CD4-positive, alpha-beta T cell treated with Interleukin-12 subunit alpha and Interleukin-12 subunit beta, for 1 hour (primary cell): ENCODE results near the gene RALGPS1.

Experiments used
- DNase-seq: peaks from one replicate; pipeline ENCODE4 v3.0.0-alpha.2; 2020

Gene RALGPS1

GRCh38 chr9:127123064-127123890, 208.7 kb downstream of the RALGPS1 start:
- DNase-seq = no peak

GRCh38 chr9:127124111-127124531, 209.5 kb downstream of the RALGPS1 start:
- no peak for DNase-seq

- no peak for DNase-seq
These were observed 210.2 kb downstream of the RALGPS1 start for GRCh38 chr9:127124792-127125191.

GRCh38 chr9:127126971-127127370, 212.4 kb downstream of the RALGPS1 start:
- DNase-seq = no peak

GRCh38 chr9:127128341-127129072, 213.9 kb downstream of the RALGPS1 start:
- no peak for DNase-seq

GRCh38 chr9:127129073-127129717, 214.6 kb downstream of the RALGPS1 start:
- no peak for DNase-seq

GRCh38 chr9:127129718-127130085, 215.1 kb downstream of the RALGPS1 start:
- no peak for DNase-seq

- no peak for DNase-seq
These were observed 215.7 kb downstream of the RALGPS1 start for GRCh38 chr9:127130235-127130634.

GRCh38 chr9:127130661-127131538, 216.3 kb downstream of the RALGPS1 start:
- DNase-seq = no peak

- no peak for DNase-seq
These were observed 217.3 kb downstream of the RALGPS1 start for GRCh38 chr9:127131871-127132270.

- DNase-seq = no peak
These were observed 217.8 kb downstream of the RALGPS1 start for GRCh38 chr9:127132375-127132774.

GRCh38 chr9:127132921-127133647, 218.5 kb downstream of the RALGPS1 start:
- DNase-seq = no peak

- DNase-seq = no peak
These were observed 219.2 kb downstream of the RALGPS1 start for GRCh38 chr9:127133739-127134167.

- DNase-seq = no peak
These were observed 220.6 kb downstream of the RALGPS1 start for GRCh38 chr9:127135056-127135745.

- DNase-seq = no peak
These were observed 221.7 kb downstream of the RALGPS1 start for GRCh38 chr9:127136081-127136879.

GRCh38 chr9:127136880-127137639, 222.5 kb downstream of the RALGPS1 start:
- DNase-seq = no peak

- no peak for DNase-seq
These were observed 223.2 kb downstream of the RALGPS1 start for GRCh38 chr9:127137640-127138360.

- no peak for DNase-seq
These were observed 223.9 kb downstream of the RALGPS1 start for GRCh38 chr9:127138444-127138843.
